B cell (primary cell): Measurements from ENCODE around the gene RNLS. TPM values are rescaled to one million over a fixed set of nuclear protein-coding genes. Genes with fewer than 3 reads are reported as not detected.

Source experiments
- ATAC-seq: fragments of 200-7000 bp; cut with Tn5 transposase; one replicate; pipeline ENCODE4 v1.10.0; 2021; ENCODE audit warnings: low read depth, mild to moderate bottlenecking, moderate number of reproducible peaks, moderate library complexity
- CTCF ChIA-PET: fragments of 350-600 bp; sonication (Branson Sonifier 250); formaldehyde crosslinking; loops from one replicate; lab custom pipeline; 2021; ENCODE audit warnings: antibody characterized with exemption, inconsistent platforms; lab: Charles Lee
- POLR2A ChIA-PET: fragments of 350-600 bp; sonication (Branson Sonifier 250); formaldehyde crosslinking; loops from one replicate; lab custom pipeline; 2021; ENCODE audit warnings: antibody characterized with exemption; lab: Charles Lee
- DNase-seq: peaks from one replicate; pipeline ENCODE4 v3.0.0; 2013
- H2AFZ ChIP-seq: 2 replicates; pipeline ENCODE4 v1.6.1; 2012; ENCODE audit warnings: mild to moderate bottlenecking, low read depth, low read length; ENCODE audit not compliant: insufficient read depth, poor library complexity, severe bottlenecking
- H3K27ac ChIP-seq, 2 donors: 1 replicate in 1 of 2; 2 replicates in 1 of 2; pipeline ENCODE4 v1.5.1; 2012 to 2013; ENCODE audit warnings: low read length in 2 of 2, mild to moderate bottlenecking in 2 of 2, moderate library complexity in 1 of 2
- H3K27me3 ChIP-seq, 4 experiments: fragments of 200-600 bp in 1 of 4; sonication (generic) in 1 of 4; replicated peaks in 1 of 4; 1 replicate in 2 of 4; 2 replicates in 2 of 4; pipeline versions ENCODE4 v1.6.1 to v1.7.0; 2013 to 2016; ENCODE audit warnings: low read length in 3 of 4, mild to moderate bottlenecking in 2 of 4, mixed read lengths in 1 of 4, moderate library complexity in 1 of 4; ENCODE audit not compliant: insufficient read depth in 4 of 4, control insufficient read depth in 3 of 4; ENCODE audit errors: control extremely low read depth in 1 of 4
- H3K36me3 ChIP-seq, 2 experiments: replicated peaks in 1 of 2; 1 replicate in 1 of 2; 2 replicates in 1 of 2; pipeline versions ENCODE4 v1.6.1 to v1.7.1; 2013; ENCODE audit warnings: low read length in 1 of 2; ENCODE audit not compliant: insufficient read depth in 2 of 2, control insufficient read depth in 1 of 2; ENCODE audit errors: control extremely low read depth in 1 of 2, extremely low read depth in 1 of 2
- H3K4me1 ChIP-seq, 2 donors: fragments of 200-600 bp in 1 of 2; sonication (generic) in 1 of 2; 1 replicate in 1 of 2; 2 replicates in 1 of 2; pipeline versions ENCODE4 v1.5.1 to v1.6.1; 2013 to 2017; ENCODE audit warnings: low read length in 2 of 2; ENCODE audit not compliant: control insufficient read depth in 2 of 2, insufficient read depth in 2 of 2
- H3K4me2 ChIP-seq: replicated peaks from 2 replicates; pipeline ENCODE3; 2012; ENCODE audit warnings: mild to moderate bottlenecking, low read depth, low read length; ENCODE audit not compliant: poor library complexity, severe bottlenecking
- H3K4me3 ChIP-seq, 5 experiments: fragments of 200-600 bp in 1 of 5; sonication (generic) in 1 of 5; 1 replicate in 3 of 5; 2 replicates in 2 of 5; pipeline versions ENCODE4 v1.5.1 to v1.7.0; 2011 to 2016; ENCODE audit warnings: low read length in 4 of 5, mild to moderate bottlenecking in 4 of 5, low read depth in 2 of 5, control low read depth in 1 of 5, moderate library complexity in 1 of 5; ENCODE audit not compliant: insufficient read depth in 1 of 5; ENCODE audit errors: control extremely low read depth in 1 of 5, extremely low read depth in 1 of 5
- H3K79me2 ChIP-seq: fragments of 200-600 bp; sonication (generic); one replicate; pipeline ENCODE4 v1.6.0; 2016; ENCODE audit warnings: low read length; ENCODE audit not compliant: control insufficient read depth, insufficient read depth
- H3K9ac ChIP-seq: fragments of 200-600 bp; sonication (generic); 2 replicates; pipeline ENCODE4 v1.6.1; 2017; ENCODE audit warnings: mild to moderate bottlenecking, low read length, moderate library complexity
- H3K9me3 ChIP-seq, 3 donors: one replicate each; pipeline versions ENCODE4 v1.6.1 to v1.7.1; 2013; ENCODE audit warnings: low read length in 2 of 3; ENCODE audit not compliant: control insufficient read depth in 2 of 3, insufficient read depth in 1 of 3; ENCODE audit errors: control extremely low read depth in 1 of 3
- H4K20me1 ChIP-seq: 2 replicates; pipeline ENCODE4 v1.6.0; 2012; ENCODE audit warnings: mild to moderate bottlenecking, low read length; ENCODE audit not compliant: insufficient read depth, control insufficient read depth, poor library complexity, severe bottlenecking
- H3K27ac Mint-ChIP-seq: one replicate; pipeline ENCODE4 v1.8.0; 2021; ENCODE audit warnings: mixed read lengths
- H3K27me3 Mint-ChIP-seq: one replicate; pipeline ENCODE4 v1.8.0; 2021; ENCODE audit warnings: mixed read lengths
- H3K4me1 Mint-ChIP-seq: one replicate; pipeline ENCODE4 v1.8.0; 2021; ENCODE audit warnings: mixed read lengths
- H3K4me3 Mint-ChIP-seq: one replicate; pipeline ENCODE4 v1.8.0; 2021; ENCODE audit warnings: mixed read lengths
- H3K9me3 Mint-ChIP-seq: one replicate; pipeline ENCODE4 v1.8.0; 2022; ENCODE audit warnings: mixed read lengths; ENCODE audit not compliant: insufficient read depth
- EZH2 ChIP-seq: IDR thresholded peaks from 2 replicates; pipeline ENCODE4 v1.6.1; 2012; ENCODE audit warnings: borderline replicate concordance, low read depth, mild to moderate bottlenecking, moderate library complexity, low read length; ENCODE audit not compliant: insufficient read depth, poor library complexity, severe bottlenecking
- WGBS: methylation state at CpG from one replicate; pipeline ENCODE4 v1.1.5; 2013; ENCODE audit warnings: missing lambda C conversion rate; ENCODE audit not compliant: insufficient coverage; 5-methylcytosine and 5-hydroxymethylcytosine counted together
- intact Hi-C: fragments of 100-400 bp; cut with micrococcal nuclease; formaldehyde crosslinking; loops from one replicate; pipeline ENCODE4 v1.10.0; 2022
- polyA plus RNA-seq: library from polyadenylated mRNA; depleted of rRNA; stranded (reverse); fragments of >200 nt; gene quantifications from 2 replicates; pipeline ENCODE4 v1.2.3, GENCODE V29; 2012
- total RNA-seq, 2 donors: library from RNA; stranded (reverse); fragments of 120-200 nt in 1 of 2; gene quantifications; 1 replicate in 1 of 2; 2 replicates in 1 of 2; pipeline versions ENCODE4 v1.2.3 to v1.2.4, GENCODE V29; 2013 to 2022
- TF ChIP-seq, protein P1 (sequence below): fragments of 200-600 bp; IDR thresholded peaks from one replicate; pipeline ENCODE4 v1.8.0; 2022; ENCODE audit warnings: antibody characterized with exemption, mild to moderate bottlenecking

The RNLS gene
- total and polyA plus RNA-seq, 2 donors (not counting 1 experiment from before 2014, with no cell fraction given) = 3.5 to 7.5 TPM

DNA sequence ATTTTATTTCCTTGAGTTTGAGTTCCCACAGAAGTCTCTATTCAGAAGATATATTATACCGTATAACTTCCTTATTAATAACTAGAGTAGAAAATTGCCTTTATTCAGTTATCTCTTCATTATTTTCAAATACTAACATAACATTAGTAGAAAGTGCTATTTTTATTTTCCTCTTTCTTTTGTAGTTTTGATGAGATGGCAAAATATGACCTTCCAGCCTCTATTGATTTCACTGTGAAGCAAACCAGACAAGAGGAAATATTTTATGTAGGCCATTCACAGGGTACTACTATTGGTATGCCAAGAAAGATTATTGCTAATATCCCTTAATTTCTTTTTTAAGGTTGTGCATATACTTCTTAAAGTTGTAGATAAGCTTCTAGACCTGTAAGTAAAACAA is 11.4 kb upstream of the RNLS start:
- no peaks in the 10 kb centered on the region for H4K20me1 ChIP-seq
- no peak overlapping the region for H3K27ac ChIP-seq
- H2AFZ ChIP-seq = no peak overlapping the region
- ChIA-PET CTCF (interaction anchor here (1.5 kb wide), 1 partner anchor 12 kb away, joined by 6 read pairs; the partner anchor contains the start of gene RNLS), POLR2A (no interaction called here)
- H3K79me2 ChIP-seq = no peaks in the 10 kb centered on the region
- intact Hi-C loops = no loop called here
- WGBS = no CpG with 5 or more reads among the region's 1 CpG
- Mint-ChIP-seq H3K4me3 (no peak overlapping the region), H3K9me3 (no peaks in the 10 kb centered on the region), H3K4me1 (peaks cover 9% of the 10 kb centered on the region), H3K27ac (no peak overlapping the region), H3K27me3 (no peaks in the 10 kb centered on the region)
- no peaks in the 10 kb centered on the region for H3K9me3 ChIP-seq
- H3K4me1 ChIP-seq = peaks cover 7 to 8% of the 10 kb centered on the region in 2 donors
- ATAC-seq (no peak), DNase-seq (no peak)
- TF ChIP-seq, protein P1, sequence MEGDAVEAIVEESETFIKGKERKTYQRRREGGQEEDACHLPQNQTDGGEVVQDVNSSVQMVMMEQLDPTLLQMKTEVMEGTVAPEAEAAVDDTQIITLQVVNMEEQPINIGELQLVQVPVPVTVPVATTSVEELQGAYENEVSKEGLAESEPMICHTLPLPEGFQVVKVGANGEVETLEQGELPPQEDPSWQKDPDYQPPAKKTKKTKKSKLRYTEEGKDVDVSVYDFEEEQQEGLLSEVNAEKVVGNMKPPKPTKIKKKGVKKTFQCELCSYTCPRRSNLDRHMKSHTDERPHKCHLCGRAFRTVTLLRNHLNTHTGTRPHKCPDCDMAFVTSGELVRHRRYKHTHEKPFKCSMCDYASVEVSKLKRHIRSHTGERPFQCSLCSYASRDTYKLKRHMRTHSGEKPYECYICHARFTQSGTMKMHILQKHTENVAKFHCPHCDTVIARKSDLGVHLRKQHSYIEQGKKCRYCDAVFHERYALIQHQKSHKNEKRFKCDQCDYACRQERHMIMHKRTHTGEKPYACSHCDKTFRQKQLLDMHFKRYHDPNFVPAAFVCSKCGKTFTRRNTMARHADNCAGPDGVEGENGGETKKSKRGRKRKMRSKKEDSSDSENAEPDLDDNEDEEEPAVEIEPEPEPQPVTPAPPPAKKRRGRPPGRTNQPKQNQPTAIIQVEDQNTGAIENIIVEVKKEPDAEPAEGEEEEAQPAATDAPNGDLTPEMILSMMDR = no peak
- TF ChIP-seq EZH2 = no peak
- H3K36me3 ChIP-seq = no peaks in the 10 kb centered on the region
- no peak overlapping the region for H3K4me3 ChIP-seq
- no peaks in the 10 kb centered on the region for H3K27me3 ChIP-seq
- H3K9ac ChIP-seq = no peak overlapping the region
- H3K4me2 ChIP-seq = no peak overlapping the region

DNA sequence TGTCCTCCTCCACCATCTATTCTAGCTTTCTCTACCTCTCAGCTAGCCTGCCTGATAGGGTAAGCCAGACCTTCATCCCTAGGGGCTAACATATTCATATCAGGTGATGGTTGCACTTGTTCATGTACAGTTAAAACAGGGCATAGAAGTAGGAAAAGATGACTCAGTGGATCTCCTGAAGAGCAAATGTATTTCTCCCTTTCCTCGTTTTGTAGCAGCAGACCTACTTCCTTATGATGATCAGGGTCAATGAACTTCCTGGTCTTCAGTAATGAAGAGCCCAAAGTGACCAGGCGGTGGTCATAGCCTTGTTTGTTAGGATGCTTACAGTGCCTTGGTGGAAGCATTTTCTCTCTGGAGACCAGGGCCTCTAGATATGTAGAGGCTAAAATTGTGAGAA is 9.8 kb upstream of the RNLS start:
- Histone ChIP-seq H3K27ac (no peak overlapping the region), H2AFZ (no peak overlapping the region)

More for the DNA sequence above, 9.8 kb upstream of the RNLS start:
- H3K9ac ChIP-seq = no peak overlapping the region
- no peaks in the 10 kb centered on the region for H3K79me2 ChIP-seq
- H3K4me3 ChIP-seq = no peak overlapping the region
- Mint-ChIP-seq H3K4me1 (peaks cover 1% of the 10 kb centered on the region), H3K4me3 (no peak overlapping the region), H3K27me3 (no peaks in the 10 kb centered on the region), H3K9me3 (no peaks in the 10 kb centered on the region), H3K27ac (no peak overlapping the region)
- DNase-seq (no peak), ATAC-seq (no peak)
- no peaks in the 10 kb centered on the region for H4K20me1 ChIP-seq
- peaks cover under 1% of the 10 kb centered on the region in 2 donors for H3K4me1 ChIP-seq
- intact Hi-C loops = no loop called here
- TF ChIP-seq, protein P1 = no peak
- TF ChIP-seq EZH2 = no peak
- ChIA-PET POLR2A (no interaction called here), CTCF (interaction anchor here (2.1 kb wide), 1 partner anchor 10 kb away, joined by 5 read pairs; the partner anchor contains the start of gene RNLS)
- WGBS = 92% methylated on average over 1 of the region's 2 CpGs
- no peaks in the 10 kb centered on the region for H3K9me3 ChIP-seq
- H3K4me2 ChIP-seq = no peak overlapping the region
- H3K36me3 ChIP-seq = no peaks in the 10 kb centered on the region
- no peaks in the 10 kb centered on the region for H3K27me3 ChIP-seq
